ENCODE results near the gene NPR3.

The NPR3 gene, protein sequence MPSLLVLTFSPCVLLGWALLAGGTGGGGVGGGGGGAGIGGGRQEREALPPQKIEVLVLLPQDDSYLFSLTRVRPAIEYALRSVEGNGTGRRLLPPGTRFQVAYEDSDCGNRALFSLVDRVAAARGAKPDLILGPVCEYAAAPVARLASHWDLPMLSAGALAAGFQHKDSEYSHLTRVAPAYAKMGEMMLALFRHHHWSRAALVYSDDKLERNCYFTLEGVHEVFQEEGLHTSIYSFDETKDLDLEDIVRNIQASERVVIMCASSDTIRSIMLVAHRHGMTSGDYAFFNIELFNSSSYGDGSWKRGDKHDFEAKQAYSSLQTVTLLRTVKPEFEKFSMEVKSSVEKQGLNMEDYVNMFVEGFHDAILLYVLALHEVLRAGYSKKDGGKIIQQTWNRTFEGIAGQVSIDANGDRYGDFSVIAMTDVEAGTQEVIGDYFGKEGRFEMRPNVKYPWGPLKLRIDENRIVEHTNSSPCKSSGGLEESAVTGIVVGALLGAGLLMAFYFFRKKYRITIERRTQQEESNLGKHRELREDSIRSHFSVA

DNA sequence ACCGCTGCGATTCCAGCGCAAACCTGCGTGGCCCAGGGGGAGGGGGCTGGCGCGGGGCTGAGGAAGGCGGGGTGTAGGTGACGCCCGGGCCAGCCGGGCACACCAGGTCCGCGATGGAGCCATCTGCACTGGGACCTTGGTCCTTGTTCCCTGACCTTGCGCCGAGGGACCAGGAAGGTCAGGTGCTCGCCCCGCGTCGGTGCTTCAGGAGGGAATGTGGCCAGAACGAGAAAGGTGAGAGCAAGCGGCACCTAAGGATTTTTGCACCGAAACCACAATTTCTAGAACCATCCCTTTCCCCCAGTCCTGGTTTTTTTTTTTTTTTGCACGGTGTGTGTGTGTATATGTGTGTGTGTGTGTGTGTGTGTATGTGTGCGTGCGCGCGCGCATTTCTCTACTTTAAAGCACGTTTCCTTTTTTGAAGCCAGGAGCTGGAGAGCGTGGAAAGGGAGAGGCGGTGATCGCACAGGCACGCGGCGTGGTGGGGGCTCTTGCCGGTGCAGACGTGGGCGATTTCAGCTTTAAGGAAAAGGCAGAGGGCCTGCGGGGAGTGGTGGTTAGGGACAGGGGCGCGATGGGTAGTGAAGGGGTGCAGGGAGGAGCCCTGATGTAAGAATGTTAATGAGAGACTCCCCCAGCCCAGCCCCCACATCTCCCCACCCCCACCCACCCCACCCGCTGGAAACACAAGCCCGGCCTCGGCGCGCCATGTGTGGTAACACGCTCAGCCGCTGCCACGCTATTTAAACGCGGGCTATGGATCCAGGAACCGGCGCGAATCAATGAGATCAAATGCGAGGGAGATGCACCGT lies at the start of gene NPR3:
NPR3 (plus strand) TSS at position 772 of the 812 bp plus-strand sequence. CDS start 456 bp downstream, outside the sequence.
- in situ Hi-C loops (cut with HindIII; ENCODE audit: low sequenced_read_pairs) = no loop called here

- in situ Hi-C loops (cut with HindIII; ENCODE audit: low sequenced_read_pairs) = no loop called here
Measured at GRCh38 chr5:32664523-32664922, 46.6 kb upstream of the NPR3 start.

GRCh38 chr5:32668552-32668951 lies 42.6 kb upstream of the NPR3 start:
- in situ Hi-C loops (cut with HindIII; ENCODE audit: low sequenced_read_pairs) = no loop called here

GRCh38 chr5:32673272-32673671 lies 37.8 kb upstream of the NPR3 start:
- in situ Hi-C loops (cut with HindIII; ENCODE audit: low sequenced_read_pairs) = no loop called here

DNA sequence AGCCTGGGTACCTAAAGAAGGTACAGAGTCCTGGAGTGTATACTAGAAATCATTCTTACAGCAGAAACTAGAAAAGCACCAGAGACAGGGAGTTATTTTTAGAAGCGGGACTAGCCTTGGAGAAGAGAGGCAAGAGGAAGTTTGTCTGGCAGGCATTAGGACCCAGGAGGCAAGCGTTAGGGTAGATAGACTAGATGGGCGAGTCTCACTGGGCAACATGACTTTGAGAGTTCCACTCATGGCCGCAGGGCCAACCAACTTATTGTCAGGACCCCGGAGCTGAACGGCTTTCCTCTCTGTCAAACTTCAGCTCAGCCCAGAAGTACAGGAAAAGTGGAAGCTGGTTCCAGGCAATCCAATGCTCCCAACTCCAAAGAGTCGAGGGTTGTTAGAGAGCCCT lies 34.1 kb upstream of the NPR3 start:
- in situ Hi-C loops (cut with HindIII; ENCODE audit: low sequenced_read_pairs) = no loop called here

- in situ Hi-C loops (cut with HindIII; ENCODE audit: low sequenced_read_pairs) = no loop called here
Measured at GRCh38 chr5:32678472-32678871, 32.6 kb upstream of the NPR3 start.

DNA sequence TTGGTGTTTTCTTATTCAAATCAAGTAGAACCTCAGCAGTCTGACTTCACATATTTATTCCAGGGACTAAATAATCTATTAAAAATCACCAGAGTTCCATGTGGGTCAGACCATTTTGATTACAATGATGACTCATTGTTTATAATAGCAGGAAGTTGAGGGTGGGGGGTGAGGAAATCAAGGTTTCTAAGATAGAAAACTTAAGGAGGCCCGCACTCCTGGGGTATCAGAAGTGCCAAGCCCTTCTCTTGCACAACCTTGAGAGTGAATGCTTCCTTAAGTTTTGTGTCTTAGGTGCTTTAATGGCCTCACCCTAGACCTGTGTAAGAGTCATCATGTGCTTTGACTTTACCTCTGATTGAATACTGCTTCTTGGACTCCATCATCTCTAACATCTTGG lies 31.9 kb upstream of the NPR3 start:
- in situ Hi-C loops (cut with HindIII; ENCODE audit: low sequenced_read_pairs) = no loop called here

DNA sequence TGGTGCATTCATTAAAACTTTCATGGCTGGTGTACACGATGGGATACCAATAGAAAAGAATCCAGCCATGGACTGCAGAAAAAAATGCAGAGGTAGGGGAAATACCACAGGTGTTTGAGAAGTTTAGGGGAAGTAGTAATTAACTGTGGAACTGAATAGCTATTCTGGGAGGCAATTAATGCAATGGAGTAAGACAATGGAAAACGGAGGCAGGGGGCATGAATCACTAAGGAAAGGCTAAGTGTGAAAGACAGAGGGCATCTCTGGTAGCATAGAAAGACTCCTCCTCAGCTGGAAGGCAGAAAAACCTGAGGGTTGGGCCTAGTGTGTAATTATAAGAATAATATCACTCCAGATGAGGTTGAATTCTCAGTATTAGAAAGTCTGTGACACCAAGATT lies 30.9 kb upstream of the NPR3 start:
- in situ Hi-C loops (cut with HindIII; ENCODE audit: low sequenced_read_pairs) = no loop called here

DNA sequence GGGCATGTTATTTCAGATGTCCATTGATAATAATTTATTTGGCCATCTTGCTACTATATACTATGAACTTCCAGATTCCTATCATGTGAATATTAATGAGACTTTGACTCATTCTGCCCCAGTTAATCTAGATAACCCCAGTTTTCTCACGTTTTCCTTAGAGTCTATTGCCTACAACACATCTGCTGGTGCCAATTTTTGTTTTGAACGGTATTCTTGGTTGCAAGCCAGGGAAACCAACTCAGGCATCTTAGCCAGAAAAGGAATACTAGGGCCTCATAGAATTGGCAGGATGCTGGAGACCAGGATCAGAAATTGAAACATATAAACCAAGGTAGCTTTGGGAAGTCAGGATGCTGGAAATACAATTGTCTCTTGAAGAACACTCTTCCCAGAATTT lies 28.0 kb upstream of the NPR3 start:
- in situ Hi-C loops (cut with HindIII; ENCODE audit: low sequenced_read_pairs) = no loop called here

GRCh38 chr5:32684260-32684659 lies 26.9 kb upstream of the NPR3 start:
- in situ Hi-C loops (cut with HindIII; ENCODE audit: low sequenced_read_pairs) = no loop called here

DNA sequence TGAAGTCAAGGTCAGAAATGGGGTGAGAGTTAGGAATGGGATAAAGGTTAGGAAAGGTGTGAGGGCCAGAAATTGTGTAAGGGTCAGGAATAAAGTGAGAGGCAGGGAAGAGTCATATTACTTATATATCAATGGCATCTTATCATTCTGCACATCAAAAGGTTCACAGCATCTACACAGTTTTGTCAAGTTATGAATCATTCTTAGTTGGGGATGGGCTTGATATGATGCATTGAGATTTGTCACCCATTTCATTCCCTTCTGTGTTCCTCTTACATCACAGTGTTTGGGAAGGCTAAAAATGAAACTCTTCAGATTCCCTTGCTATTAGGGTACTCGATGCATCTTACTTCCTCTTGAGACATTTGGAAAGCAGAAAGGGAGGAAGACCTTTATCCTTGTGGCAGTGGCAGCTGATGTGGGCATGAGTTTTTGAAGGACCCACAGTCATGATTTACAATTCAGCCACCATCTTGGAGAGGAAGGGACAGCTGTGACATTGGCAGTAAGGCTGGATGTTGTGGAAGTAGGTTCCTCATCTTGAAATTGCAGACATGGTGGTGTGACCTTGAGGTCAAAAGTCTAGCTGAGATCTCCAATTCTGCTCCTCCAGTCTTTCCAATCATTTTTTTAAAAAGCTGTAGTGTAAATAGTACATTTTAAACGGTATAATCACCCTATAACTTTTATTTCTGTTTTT lies 24.2 kb upstream of the NPR3 start:
- in situ Hi-C loops (cut with HindIII; ENCODE audit: low sequenced_read_pairs) = no loop called here

GRCh38 chr5:32687499-32687831 lies 23.7 kb upstream of the NPR3 start:
- in situ Hi-C loops (cut with HindIII; ENCODE audit: low sequenced_read_pairs) = no loop called here

- in situ Hi-C loops (cut with HindIII; ENCODE audit: low sequenced_read_pairs) = no loop called here
Measured at GRCh38 chr5:32690153-32690552, 21.0 kb upstream of the NPR3 start.

DNA sequence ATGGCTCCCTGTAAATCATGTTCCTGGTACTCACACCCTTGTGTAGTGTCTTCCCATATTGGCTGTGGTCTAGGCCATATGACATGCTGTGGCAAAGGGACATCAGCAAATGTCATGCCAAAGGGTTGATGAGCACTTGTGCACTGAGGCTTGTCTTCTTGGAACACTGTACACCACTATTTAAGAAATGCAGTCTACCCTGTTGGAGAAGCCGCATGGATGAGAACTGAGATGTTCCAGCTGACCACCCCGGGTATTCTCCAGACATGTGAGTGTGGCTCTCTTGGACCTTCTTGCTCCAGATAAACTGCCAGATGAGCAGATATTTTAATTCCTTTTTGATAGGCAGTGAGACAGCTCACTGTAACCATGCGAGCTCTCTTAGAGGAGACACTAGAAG lies 20.5 kb upstream of the NPR3 start:
- in situ Hi-C loops (cut with HindIII; ENCODE audit: low sequenced_read_pairs) = no loop called here

DNA sequence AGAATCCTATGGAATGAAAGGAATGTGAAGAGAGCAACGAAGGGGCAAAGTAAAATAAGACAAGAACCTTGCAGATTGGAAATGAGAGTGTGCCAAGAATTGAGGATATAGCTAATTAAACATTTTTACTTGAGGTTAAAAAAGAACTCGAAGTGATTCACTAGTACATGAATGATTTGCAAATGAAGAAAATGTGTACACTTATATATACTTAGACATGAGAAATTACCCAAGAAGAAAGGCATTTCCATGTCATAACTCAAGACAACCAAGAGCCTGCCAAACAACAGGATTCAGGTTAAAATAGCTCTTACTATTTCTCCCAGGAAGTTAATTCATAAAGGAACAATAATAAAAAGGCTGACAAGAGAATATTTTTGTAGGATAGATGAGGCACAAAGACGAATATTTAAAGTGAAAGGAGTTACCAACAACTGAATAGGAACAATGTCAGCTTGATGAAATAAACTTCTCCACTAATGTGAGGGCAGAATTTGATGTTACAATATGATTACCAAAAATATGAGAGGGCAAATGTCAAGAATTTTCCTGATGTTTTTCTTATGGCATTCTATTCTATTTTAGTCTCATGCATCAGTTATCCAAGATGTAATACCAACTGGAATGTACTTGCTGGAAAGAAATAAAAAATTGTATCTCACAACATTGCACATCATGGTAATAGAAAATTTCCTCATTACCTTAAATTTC lies 18.9 kb upstream of the NPR3 start:
- in situ Hi-C loops (cut with HindIII; ENCODE audit: low sequenced_read_pairs) = no loop called here

- in situ Hi-C loops (cut with HindIII; ENCODE audit: low sequenced_read_pairs) = no loop called here
Measured at GRCh38 chr5:32703957-32704356, 7.2 kb upstream of the NPR3 start.

DNA sequence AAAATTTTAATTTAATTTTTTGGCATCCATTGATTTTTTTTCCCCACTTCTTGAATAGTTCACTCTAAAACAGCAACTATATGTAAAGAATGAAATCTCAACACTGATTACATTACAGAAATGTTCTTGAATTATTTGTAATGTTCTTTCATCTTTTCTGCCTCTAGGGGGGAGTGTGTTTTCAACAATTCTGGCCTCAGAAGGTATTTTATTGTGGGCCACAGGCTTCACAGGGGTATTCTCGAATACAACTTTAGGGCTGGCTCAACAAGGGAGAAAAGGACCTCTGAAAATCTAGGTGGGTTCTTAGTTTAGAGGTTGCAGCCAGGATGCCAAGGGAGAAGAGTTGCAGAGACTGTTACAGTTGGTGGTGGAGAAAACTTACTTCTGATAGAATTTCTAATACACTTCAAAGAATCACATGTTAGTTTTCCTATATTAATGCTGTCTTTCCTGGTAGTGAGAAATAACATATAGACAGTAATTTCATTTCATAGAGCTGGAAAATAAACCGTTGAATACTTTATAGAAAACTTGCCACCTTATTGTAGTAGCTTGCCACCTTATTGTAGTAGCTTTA lies 3.6 kb upstream of the NPR3 start:
- in situ Hi-C loops (cut with HindIII; ENCODE audit: low sequenced_read_pairs) = no loop called here

- in situ Hi-C loops (cut with HindIII; ENCODE audit: low sequenced_read_pairs) = no loop called here
Measured at GRCh38 chr5:32708949-32709348, 2.2 kb upstream of the NPR3 start.

DNA sequence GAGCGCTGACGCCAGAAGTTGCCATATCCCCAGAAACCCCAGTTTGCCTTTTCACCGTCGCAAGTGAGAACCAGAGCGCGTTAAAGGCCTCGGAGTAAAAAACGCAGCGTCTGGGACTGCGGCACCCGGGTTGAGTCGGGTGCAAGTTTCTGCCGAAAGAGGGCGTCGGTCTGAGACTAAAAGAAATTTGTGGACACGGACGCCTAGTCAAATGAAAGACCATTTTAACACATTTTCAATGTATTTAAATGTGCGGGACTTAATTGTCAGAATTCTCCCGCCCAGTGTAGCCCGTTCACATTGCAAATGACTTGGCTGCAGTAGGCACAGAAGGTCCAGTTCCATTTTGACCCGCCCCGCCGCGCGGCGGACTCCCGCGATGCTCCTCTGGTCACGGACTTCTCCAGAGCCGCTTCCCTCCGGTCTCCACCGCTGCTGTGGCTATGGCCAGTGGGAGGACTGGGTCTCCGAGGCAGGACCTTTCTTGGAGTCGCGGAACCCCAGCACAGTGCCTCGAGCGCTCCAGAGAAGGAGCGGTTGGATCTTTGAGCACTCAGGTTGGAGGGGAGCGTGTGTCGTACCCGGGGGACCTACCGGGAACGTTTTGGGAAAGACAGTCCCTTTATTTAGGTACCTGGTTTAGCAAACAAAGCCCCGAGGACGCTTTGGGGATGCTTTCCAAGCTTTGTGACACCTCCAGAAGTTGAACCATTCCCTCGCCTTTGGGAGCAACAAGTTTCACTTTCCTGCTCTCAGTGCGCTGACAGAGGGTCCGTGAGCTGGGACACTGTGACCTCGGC lies 1.2 kb upstream of the NPR3 start:
- in situ Hi-C loops (cut with HindIII; ENCODE audit: low sequenced_read_pairs) = no loop called here

GRCh38 chr5:32711362-32711680 lies 200 bp downstream of the NPR3 start:
- in situ Hi-C loops (cut with HindIII; ENCODE audit: low sequenced_read_pairs) = no loop called here
